ENCODE data around the gene DES.

GRCh38 chr2:219451661-219452360 is 33.6 kb downstream of the DES start:
- TF ChIP-seq TAF1 (IDR thresholded peaks at IDR 0.05; ENCODE audit: borderline replicate concordance, insufficient read depth, low read length) (no peak), POLR2AphosphoS5 (IDR thresholded peaks at IDR 0.05; ENCODE audit: low read depth, low read length) (no peak), REST (IDR thresholded peaks at IDR 0.05; ENCODE audit: insufficient read depth in 1 of 2, low read depth in 2 of 2, low read length in 2 of 2) (no peak)

All from PFSK-1 (cell line).